GM21381 (cell line): ENCODE results near the gene PHB1.

Experiments
- ATAC-seq: cut with Tn5 transposase; IDR thresholded peaks from one replicate; pipeline ENCODE4 v1.9.1; 2021; ENCODE audit warnings: mild to moderate bottlenecking, moderate library complexity; ENCODE audit not compliant: unreplicated experiment

Gene PHB1

DNA sequence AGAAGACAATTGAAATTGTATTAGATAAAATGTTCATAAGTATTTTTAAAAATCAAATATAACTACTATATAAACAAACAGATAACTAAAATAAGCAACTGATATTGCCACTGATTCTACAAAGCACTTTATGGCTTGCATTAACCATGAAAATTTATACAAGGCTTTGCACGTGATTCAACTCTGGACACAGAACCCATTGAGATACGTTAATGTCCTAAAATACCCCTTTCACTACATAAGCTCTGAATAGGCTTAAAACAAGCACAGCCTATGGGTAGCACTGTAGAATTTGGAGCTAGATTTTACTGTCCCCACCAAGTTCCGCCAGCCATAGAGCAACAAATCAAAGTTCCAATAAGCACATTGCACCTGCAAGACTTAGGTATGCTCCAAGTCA, 57.2 kb downstream of the PHB1 start:
- no peak for ATAC-seq

DNA sequence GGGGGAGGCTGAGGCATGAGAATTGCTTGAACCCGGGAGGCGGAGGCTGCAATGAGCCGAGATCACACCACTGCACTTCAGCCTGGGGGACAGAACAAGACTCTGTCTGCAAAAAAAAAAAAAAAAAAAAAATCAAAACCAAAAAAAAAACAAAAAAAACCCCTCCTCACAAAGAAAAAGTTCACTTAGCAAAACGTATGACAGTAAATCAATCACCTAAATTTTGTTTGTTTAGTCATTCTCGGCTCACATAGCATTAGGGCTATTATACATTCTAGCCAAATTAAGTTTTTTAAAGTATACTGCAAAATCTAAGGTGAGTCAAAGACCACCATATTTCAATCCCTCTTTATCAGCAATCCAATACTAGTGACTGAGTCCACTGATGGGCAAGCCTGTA, 58.4 kb downstream of the PHB1 start:
- no peak for ATAC-seq
